CD4-positive, alpha-beta T cell treated with Interleukin-4 for 1 hour (primary cell): ENCODE measurements around the gene TSEN2.
"Not testable (repeated sequence)": the region's sequence is repeated elsewhere in the genome, so short reads cannot be mapped to it uniquely, and the experiment has no call there.

ENCODE experiments used
- DNase-seq, 2 donors: peaks; one replicate each; pipeline ENCODE4 v3.0.0-alpha.2; 2020 to 2022

TSEN2 gene

GRCh38 chr3:12507591-12508281 lies 23.5 kb downstream of the TSEN2 start:
- no peak for DNase-seq

GRCh38 chr3:12508291-12508700 lies 24.0 kb downstream of the TSEN2 start:
- no peak for DNase-seq

- no peak for DNase-seq
Measured at GRCh38 chr3:12509466-12509865, 25.2 kb downstream of the TSEN2 start.

- DNase-seq, result no peak
Measured at GRCh38 chr3:12512534-12513118, 28.3 kb downstream of the TSEN2 start.

- no peak for DNase-seq
Measured at GRCh38 chr3:12513694-12514446, 29.6 kb downstream of the TSEN2 start.

- DNase-seq, result no peak
Measured at GRCh38 chr3:12515631-12516030, 31.4 kb downstream of the TSEN2 start.

GRCh38 chr3:12516873-12517272 lies 32.6 kb downstream of the TSEN2 start:
- no peak for DNase-seq

- DNase-seq, result no peak
Measured at GRCh38 chr3:12518261-12519028, 34.2 kb downstream of the TSEN2 start.

- DNase-seq, result no peak
Measured at GRCh38 chr3:12521010-12521409, 36.7 kb downstream of the TSEN2 start.

GRCh38 chr3:12522721-12523120 lies 38.4 kb downstream of the TSEN2 start:
- no peak for DNase-seq

- no peak for DNase-seq
Measured at GRCh38 chr3:12527757-12528143, 43.5 kb downstream of the TSEN2 start.

GRCh38 chr3:12532182-12532581 lies 47.9 kb downstream of the TSEN2 start:
- DNase-seq, result no peak

- no peak for DNase-seq
Measured at GRCh38 chr3:12536423-12536822, 52.1 kb downstream of the TSEN2 start.

- no peak for DNase-seq
Measured at GRCh38 chr3:12541625-12542024, 57.3 kb downstream of the TSEN2 start.

GRCh38 chr3:12543497-12543896 lies 59.2 kb downstream of the TSEN2 start:
- not testable (repeated sequence) for DNase-seq

- DNase-seq, result no peak
Measured at GRCh38 chr3:12544652-12545472, 60.6 kb downstream of the TSEN2 start.

- no peak for DNase-seq
Measured at GRCh38 chr3:12545473-12545791, 61.2 kb downstream of the TSEN2 start, which contains the start of gene MKRN2OS. MKRN2OS (minus strand) TSS chr3:12545499; CDS start chr3:12545464, 35 bp downstream.

GRCh38 chr3:12549971-12550760 lies 65.9 kb downstream of the TSEN2 start:
- no peak for DNase-seq

- no peak for DNase-seq
Measured at GRCh38 chr3:12553921-12554391, 69.7 kb downstream of the TSEN2 start.

GRCh38 chr3:12556314-12556689 lies 72.0 kb downstream of the TSEN2 start:
- DNase-seq, result no peak

GRCh38 chr3:12556690-12557472 lies 72.6 kb downstream of the TSEN2 start, which contains the start of gene MKRN2:
MKRN2 (plus strand) TSS chr3:12557087; CDS start chr3:12557151, 64 bp downstream.
- DNase-seq, result peak; percentile 83 to 86
